GM12873 (cell line): ENCODE data around the gene TRPT1.

Experiments
- TF ChIP-seq, protein P1 (sequence below): IDR thresholded peaks from 2 replicates; pipeline ENCODE4 v1.5.1; 2012; ENCODE audit warnings: low read depth, mild to moderate bottlenecking, moderate library complexity, low read length, control low read depth; ENCODE audit not compliant: insufficient read depth; ENCODE audit errors: missing control alignments

TRPT1 gene

DNA sequence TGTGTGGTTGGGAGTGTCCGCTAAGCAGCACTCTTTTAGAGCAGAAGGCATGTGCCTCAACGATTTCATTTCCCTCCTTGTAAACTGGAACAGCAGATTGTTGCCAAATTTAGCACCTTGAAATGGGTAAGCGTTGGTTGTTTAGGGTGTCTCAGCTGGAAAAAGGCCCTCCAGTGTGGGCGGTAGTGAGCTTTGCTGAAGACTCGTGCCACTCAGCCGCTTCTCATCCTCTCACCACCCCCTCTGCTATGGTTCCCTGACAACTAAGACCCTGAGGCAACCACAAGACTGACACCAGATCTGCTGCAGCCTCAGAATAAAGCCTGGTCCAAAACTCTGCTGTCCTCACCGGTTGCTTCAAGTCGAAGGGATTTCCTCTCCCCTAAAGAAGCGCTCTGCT lies 29.4 kb downstream of the TRPT1 start:
- TF ChIP-seq, protein P1, sequence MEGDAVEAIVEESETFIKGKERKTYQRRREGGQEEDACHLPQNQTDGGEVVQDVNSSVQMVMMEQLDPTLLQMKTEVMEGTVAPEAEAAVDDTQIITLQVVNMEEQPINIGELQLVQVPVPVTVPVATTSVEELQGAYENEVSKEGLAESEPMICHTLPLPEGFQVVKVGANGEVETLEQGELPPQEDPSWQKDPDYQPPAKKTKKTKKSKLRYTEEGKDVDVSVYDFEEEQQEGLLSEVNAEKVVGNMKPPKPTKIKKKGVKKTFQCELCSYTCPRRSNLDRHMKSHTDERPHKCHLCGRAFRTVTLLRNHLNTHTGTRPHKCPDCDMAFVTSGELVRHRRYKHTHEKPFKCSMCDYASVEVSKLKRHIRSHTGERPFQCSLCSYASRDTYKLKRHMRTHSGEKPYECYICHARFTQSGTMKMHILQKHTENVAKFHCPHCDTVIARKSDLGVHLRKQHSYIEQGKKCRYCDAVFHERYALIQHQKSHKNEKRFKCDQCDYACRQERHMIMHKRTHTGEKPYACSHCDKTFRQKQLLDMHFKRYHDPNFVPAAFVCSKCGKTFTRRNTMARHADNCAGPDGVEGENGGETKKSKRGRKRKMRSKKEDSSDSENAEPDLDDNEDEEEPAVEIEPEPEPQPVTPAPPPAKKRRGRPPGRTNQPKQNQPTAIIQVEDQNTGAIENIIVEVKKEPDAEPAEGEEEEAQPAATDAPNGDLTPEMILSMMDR, result no peak

DNA sequence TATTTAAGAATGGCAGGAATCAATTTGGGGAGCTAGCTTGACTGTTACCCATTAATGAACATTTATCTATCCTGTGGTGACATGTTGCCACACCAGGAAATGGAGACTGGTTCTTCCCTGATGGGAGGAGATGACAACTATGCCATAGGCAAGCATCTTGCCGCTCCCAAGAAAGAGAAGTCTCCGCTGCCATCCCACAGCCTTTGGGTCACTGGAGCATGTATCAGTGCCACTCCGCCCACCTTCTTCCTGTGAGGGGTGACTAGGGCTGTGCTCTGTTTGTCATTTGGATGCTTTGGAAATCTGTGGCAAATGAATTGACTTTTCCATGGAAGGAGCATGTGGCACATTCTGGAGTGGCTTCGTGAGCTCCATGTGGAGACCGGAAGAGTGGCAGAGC lies 33.6 kb downstream of the TRPT1 start:
- TF ChIP-seq, protein P1, result no peak

DNA sequence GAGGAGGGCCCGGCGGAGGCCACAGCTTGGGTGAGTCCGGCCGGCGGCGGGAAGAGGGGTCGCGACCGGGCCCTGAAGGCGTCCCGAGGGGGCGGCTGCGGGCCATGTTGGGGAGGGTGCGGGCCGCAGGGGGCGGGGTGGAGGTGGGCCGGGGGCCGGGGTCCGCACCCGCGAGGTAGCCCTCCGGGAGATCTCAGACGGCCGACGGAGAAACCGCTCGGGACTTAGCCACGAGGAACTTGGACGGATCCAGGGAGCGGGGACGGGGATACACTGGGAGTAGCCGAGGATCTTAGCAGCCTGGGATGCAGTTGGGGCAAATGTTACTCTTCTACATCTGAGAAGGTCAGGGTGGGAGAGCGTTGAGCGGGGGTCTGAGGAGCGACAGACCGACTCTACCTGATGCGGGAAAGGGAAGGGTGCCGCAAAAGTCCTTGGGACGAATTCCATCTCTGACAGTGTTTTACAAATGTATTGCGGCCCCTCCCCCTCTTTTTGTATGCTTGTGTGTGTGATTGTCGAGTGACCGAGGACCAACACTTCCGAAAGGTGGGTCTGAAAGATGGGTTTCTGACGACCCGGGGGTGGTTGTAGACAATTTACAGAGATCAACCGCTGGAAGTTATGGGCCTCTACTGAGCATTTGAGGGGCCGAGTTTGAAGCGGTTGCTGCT lies 39.4 kb downstream of the TRPT1 start:
- TF ChIP-seq, protein P1, result no peak

DNA sequence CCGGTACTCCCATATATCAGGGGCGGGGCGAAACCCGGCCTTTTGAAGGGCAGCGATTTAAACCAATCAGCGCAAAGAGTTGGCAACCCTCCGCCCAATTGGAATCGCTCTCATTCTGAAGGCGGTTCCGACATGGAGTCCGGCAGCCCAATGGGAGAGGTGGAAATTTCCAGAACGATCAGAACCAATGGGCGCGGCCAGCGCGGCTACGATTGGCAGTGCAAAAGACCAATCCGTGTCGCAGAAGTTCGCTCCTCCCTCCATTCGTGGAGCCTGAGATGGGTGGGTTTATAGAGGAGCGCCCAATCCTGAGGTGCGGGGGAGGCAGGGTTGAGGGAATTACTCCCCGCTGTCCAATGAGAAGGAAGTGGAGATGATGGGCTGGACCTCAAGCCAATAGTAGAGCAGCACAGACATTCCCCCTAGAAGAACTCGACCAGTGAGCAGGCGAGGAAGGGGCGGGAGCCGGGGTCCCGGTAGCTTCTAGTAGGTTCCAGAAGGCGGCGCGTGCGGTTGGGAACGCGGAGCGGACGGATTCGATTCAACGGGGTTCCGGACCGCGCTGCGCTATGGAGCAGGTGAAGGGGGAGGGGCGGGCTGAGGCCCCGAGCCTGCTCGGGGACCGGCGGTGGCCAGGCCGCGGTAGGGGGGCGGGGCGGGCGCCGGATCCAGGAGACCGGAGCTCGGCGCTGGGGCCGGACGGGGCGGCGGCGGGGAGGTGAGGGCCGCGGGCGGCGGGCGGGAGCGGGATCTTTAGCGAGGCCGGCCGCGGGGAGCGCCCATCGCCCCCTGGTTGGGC lies 40.1 kb downstream of the TRPT1 start, which contains the start of gene STIP1:
STIP1 (plus strand) TSS at position 479 of the 799 bp plus-strand sequence; CDS start at position 570, 91 bp downstream.
- TF ChIP-seq, protein P1, result peak; percentile 52

DNA sequence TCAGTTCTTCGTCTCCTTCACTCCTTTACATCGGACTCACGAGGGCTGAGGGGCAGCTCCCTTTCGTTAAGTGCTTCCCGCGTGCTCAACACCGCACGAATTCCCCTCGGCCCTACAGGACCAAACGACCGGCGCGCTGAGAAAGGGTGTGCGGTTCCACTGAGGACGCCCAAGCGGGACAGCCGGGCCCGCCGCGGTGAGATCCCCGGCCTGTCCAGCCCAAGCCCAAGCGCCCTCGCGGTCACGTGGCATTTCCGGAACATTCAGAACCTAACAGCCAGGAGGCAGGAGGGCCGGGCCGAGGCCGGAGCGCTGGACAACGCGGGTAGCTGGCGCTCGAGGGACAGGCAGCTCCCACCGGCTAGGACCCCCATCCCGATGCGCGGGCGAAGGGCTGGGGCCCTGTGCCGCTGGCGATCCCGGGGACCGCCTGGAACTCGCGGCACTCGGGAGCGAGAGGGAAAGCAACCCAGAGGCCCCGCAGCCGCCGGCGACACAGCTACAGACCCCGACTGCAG lies 40.8 kb downstream of the TRPT1 start:
- TF ChIP-seq, protein P1, result no peak

DNA sequence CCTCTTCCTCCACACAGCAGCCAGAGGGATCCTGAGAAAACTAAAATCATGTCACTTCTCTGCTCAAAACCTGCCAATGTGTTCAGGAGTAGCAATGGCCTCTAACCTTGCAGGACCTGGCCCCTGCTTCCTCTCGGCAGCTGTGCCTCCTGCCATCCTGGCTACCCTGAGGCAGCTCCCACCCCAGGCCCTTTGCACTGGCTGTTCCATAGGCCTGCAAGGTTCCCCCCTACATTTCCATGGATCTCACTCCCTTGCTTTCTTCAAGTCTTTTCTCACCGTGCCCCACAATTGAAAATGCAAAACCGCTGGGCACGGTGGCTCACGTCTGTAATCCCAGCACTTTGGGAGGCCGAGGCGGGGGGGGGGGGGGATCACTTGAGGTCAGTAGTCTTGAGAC lies 42.1 kb downstream of the TRPT1 start:
- TF ChIP-seq, protein P1, result no peak

DNA sequence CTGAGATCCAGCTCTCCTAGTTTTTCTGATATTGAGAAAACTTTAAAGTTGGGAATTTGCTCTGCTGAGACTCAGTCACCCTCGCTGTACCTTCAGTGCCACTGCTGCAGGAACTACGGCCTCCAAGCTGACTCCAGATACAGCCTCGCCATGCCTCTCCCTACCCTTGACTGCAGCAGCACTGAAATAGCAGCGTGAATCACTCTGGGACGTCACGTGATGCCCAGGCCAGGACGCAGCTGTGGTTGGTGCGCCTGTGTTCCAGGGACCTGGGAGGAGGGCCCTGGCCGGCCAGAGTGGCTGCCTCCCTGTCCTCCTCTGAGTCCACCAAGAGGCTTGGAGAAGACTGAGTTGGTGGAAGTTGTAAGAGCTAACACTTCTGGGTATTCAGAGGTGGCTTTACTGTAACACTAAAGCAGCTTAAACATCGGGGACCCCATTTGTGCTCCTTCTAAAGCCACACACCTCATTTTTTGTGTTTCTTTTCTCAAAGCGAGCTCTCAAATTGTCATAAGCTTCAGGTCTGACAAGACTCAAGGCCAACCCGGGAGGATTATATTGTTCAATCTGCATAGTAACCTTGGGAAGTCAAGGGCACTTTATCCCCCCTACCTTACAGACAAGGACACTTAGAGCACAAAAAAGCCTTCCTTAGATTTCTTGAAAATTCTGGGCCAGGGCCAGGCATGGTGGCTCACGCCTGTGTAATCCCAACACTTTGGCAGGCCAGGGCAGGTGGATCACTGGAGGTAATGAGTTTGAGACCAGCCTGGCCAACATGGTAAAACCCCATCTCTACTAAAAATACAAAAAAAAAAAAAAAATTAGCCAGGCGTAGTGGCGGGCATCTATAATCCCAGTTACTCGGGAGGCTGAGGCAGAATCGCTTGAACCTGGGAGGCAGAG lies 44.2 kb downstream of the TRPT1 start:
- TF ChIP-seq, protein P1, result no peak
